GM18909 (cell line): ENCODE measurements around the gene DAB2IP.
"Not testable (repeated sequence)": the region's sequence is repeated elsewhere in the genome, so short reads cannot be mapped to it uniquely, and the experiment has no call there.

Experiments
- ATAC-seq: cut with Tn5 transposase; IDR thresholded peaks from one replicate; pipeline ENCODE4 v1.9.1; 2021; ENCODE audit warnings: mild to moderate bottlenecking; ENCODE audit not compliant: unreplicated experiment, poor library complexity

DAB2IP gene

DNA sequence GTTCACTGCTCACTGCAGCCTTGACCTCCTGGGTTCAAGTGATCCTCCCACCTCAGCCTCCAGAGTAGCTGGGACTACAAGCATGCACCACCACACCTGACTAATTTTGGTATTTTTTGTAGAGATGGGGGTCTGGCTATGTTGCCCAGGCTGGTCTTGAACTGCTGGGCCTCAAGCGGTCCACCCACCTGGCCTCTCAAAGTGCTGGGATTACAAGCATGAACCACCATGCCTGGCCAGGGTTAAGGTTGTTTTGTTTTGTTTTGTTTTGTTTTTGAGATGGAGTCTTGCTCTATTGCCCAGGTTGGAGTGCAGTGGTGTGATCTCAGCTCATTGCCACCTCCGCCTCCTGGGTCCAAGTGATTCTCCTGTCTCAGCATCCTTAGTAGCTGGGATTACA, 28.0 kb upstream of the DAB2IP start:
- not testable (repeated sequence) for ATAC-seq

DNA sequence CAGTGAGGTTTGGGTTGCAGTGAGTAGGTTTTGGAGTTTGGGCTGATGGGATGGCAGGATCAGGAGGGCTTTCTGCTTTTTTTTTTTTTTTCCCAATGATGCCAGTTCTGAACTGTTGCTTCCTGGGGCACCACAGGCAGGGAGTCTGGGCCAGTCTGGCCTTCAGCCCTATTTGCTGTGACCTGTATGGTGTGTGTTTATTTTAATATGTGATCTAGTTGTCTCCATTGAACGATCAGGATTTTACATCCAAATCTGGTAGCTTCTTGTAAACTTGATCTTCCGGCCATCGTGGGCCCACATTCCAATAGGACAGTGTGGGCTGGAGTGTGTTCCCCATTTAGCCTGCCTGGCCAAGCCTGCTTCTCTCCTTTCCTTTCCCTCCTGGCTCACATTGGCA, 25.8 kb upstream of the DAB2IP start:
- no peak for ATAC-seq

DNA sequence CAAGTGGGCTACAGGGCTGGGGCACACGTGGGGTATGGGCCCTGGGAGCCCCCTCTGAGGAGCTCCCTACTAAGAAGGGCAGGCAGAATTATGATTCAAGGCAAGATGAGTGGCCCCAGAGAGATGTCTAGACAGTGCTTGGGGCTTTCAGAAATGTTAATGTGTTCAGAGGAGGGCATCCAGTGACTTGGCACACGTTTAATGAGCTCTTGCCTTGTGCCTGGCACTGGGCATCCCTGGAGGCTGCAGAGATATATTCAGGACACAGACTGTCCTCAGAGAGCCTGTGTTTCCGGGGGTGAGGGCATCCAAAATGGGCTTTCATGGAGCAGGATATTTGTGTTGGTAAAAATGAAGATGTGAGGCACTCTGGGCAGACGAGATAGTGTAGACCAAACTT, 25.4 kb upstream of the DAB2IP start:
- ATAC-seq = no peak

DNA sequence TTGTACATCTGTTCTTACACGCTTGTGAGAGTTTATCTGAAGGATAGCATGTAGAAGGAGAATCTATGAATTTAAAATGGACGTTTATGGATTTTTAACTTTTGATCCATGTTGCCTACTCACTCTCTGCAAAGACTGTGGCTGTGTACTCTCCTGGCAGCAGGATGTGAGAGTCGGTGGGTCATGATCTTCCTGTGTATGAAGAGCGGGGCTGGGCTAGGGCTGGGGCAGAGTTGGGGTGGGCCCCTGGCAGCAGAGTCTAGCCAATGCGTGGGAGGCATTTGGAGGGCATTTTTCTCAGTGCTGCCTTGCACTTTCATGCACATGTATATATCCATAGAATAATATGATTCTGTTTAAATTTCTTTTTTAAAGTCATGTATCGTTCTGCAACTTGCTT, 24.0 kb upstream of the DAB2IP start:
- ATAC-seq = no peak

DNA sequence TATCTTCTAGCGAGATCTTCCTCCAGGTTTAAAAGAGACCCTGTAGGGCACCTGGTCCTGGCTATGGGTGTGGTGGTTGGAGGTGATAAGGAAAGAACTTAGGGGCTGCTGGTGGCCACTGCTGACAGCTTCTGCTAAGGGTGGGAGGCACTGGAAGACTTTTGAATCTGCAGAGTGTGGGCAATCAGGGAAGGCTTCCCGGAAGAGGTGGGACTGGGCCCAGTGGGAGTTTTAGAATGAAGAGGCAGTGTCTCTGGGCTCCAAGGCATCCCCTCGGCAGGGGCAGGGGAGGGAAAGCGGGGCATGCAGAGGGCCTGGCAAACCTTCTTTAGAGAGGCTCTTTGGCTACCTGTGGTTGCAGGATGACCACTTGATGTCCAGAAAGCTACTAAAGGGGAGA, 23.0 kb upstream of the DAB2IP start:
- ATAC-seq = no peak

DNA sequence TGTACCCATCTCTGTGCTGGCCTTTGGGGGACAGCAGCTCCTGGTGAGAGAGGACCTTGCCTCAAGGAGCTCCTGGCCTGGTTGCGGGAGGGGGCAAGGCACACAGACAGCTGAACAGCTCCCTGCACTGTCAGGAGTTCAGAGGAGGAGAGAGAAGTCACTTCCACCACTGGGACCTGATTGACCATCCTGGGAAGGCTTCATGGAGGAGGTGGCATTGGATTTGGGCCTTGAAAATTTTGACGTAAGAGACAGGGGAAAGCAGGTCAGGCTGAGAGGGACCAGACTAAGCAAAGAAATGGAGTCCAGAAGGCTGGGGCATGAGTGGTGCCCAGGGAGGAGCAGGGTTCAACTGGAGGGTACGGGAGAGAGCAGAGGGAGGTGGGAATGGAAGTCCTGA, 20.3 kb upstream of the DAB2IP start:
- no peak for ATAC-seq

DNA sequence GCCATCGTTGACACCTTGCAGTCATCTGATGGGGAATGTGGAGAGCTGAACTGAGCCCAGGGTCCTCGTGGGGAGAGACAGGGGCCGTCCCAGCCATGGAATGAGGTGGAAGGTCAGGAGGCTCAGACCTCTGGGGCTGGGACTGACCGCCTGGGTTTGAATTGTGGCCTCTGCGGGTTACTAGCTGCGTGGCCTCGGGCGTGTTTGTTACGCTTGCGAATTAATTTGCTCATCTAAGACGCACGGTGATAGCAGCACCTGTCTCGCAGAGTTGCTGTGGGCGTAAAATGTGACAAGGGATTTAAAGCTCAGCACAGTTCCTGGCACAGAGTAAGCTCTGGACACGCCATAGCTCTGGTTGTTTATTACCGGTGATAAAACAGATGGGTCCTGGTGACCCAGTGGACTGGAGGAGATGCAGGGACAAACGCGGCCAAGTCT, 19.4 kb upstream of the DAB2IP start:
- no peak for ATAC-seq

DNA sequence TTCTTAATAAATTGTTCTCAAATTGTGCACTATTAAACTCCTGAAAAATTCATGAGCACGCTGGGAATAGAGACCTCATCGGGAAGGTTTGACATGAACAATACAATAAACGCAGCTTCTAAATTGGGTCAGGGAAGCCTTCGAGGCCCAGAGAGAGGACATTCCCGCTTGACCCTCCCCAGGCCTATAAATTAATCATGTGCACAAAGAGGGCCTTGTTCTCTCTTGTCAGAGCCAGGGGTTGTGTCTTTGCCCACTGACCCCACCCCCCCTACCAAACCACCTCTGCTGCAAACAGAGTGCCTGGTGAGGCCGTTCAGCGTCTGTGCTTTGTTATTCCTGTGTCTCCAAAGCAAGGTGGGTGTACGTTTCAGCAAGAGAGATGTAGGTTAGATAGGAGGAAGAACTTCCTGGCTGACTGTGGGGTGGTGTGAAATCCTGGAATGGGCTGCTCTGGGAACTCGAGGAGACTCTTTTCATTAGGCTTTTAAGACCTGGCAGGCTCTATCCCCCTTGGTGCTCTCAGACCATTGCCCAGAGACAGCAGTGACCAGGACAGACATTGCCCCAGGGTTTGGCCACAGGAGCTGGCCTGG, 18.2 kb upstream of the DAB2IP start:
- no peak for ATAC-seq

DNA sequence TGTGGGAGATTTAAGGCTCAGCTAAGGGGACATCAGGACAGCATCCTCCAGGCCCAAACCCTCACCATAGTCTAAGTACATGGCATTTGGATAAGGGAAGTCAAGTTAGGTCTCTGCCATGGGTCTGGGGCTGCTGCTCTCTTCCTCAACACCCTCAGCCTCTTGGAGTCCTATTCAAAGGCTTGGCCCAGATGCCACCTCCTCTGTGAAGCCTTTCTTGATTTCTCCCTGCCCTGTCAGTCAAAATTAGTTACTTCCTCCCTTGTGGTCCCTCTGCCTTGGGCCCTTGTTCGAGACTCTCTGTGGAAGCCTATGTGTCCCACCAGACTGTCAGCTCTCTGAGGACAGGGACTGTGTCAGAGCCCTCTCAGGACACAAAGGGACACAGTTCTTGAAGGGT, 17.7 kb upstream of the DAB2IP start:
- no peak for ATAC-seq

DNA sequence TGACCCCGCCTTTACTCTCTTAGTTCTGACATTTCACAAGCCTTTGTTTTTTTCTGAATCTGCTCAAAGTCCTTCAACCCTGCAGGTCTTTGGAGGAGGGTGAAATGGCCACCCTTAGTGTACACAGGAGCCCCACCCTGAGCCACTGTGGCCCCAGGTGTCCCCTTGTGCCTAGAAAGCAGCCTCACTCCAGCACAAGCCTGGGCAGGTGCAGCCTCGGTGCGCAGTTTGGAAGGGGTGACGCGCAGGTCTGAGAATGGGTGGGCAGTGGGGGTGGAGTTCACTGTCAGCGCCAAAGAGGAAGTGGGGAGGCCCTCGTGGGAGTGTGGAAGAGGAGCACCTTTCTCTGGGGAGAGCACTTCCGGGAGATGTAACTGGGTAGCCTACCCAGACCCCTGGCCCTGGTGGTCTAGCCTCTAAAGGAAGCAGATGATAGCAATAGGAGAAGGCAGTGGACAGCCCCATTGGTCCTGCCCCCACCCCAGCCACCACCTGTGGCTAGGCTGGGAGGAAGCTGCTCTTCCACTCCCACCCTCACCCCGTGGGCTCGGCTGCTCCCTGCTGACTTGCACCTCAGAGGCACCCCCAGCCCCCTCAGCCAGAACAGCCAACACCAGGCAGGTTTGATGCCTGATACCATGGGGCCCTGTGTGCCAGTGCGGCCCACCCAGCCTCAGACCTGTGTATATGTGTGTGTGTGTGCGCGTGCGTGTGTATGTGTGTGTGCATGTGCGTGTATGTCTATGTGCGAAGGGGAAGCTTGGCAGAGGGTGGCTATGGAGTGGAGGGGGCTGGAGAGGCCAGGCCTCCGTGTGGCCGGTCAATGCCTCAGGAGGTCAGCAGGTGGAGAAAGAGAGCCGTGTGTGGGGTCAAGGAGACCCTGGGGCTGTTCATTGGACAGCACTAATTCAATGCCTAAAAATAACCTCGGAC, 16.8 kb upstream of the DAB2IP start:
- ATAC-seq = no peak

DNA sequence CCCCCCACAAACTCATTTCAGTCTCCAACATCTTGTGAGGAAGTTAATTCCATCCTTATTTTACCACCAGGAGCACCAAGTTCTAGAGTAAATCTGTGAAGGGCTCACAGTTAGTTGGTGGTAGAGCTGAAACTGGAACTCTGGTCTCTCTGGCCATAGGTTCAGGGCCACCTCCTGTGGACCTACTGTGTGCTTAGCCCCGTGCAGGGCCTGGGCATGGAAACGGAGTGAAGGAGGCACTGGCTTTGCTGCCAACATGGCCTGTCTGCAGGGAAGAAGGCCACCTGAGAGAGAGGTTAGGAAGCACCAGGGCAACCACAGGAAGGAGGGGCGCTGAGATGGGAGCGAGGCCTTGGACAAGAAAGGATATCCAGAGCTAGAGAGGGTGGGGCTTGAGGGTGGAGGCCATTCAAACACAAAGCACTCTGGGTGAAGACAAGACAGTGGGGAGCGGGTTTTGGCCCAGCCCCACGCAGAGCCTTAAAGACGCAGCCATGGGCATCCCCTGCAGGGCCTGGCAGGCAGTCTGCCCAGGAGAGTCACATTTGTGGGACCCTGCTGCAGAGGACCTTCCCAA, 16.0 kb upstream of the DAB2IP start:
- no peak for ATAC-seq

DNA sequence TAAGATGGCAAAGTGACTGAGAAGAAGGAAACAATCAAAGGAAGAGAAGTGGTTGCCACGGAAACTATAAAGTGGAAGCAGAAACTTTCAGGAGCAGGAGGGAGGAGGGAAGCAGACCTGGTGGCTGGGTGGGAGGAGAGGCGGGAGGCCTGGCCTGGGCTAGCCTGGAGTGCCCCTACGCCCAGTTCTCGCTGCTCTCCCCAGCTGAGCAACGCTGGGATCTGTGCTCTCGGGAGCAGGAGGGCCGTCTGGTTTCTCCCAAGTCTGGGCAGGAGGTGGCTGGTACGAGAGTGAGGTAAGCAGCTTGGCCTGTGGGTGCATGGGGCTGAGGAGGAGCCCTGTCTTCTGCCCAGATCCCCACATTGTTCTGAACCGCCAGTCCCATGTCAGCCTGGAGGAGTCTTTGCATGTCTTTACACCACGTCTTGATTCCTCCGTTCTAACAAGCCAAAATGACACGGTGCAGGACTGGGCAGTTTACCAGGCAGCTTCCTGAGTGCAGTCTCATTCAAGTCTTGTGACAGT, 15.0 kb upstream of the DAB2IP start:
- no peak for ATAC-seq

DNA sequence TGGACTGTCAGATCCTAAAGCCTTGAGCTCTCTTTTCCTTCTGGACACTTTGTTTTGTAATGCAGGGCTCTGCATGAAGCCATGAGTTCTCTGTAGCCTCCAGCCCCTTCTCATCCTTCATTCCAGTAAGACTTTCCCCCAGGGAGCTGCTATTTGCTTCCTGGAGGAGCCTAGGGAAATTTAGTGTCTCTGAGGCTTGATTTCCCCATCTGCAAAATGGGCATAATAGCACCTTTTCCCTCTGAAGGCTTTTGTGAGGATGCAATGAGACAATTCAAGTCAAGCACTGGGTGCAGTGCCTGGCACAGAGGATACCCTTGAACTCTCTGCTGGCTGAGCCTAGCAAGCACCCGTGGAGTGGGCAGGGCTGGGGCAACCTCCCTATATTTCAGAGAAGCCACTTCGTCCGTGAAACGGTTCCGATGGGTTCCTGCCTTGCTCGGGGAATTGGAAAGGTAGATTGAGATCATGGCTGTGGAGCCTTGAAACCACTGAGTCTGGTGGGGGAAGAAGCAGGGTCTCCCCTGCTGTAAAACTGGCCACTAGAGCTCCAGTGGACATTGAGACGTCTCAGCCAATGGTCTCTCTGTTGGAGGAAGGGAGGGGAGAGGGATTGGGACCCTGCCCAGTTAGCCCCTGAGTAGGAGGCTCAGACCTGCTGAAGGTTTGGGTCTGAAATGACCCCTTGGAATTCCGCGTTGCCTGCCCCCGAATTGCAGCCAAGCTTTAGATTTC, 14.3 kb upstream of the DAB2IP start:
- ATAC-seq = no peak

DNA sequence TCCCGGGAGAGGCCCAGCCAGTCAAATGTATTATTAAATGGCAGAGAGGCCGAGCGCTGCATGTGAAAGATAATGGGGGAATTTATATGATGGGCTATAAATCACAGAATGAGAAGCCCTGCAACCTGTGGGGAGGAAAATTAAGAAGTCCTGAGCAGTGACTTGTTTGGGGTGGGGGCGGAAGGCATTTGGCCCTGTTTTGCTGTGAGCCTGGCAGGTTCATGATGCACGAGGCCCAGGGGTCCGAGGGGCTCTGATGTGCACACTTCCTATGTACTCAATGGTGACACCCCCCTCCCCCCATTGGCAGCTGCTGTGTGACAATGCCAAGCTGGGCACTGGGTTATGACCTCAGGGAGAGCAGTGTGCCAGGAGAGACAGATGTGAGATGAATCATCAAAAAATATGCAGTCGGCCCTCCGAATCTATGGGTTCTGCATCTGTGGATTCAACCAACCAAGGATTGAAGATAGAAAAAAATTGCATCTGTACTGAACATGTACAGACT, 13.7 kb upstream of the DAB2IP start:
- no peak for ATAC-seq

DNA sequence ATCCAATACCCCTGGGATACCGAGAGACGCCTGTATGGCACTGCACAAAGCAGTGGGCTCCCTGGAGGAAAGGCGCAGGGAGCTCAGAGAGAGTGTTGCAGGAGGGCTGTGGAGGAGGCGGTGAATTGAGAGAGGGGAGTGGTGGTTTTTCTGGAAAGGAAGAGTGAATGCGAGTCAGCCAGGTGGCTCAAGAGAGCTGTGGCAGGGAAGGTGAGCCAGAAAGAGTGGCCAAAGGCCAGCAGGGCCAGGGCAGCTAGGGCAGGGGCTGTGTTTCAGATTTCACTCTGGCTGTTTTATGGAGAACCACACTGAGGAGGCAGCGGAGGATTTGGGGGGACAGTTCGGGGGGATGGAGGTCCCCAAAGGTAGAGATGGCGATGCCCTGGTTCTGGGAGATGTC, 13.0 kb upstream of the DAB2IP start:
- ATAC-seq = no peak

DNA sequence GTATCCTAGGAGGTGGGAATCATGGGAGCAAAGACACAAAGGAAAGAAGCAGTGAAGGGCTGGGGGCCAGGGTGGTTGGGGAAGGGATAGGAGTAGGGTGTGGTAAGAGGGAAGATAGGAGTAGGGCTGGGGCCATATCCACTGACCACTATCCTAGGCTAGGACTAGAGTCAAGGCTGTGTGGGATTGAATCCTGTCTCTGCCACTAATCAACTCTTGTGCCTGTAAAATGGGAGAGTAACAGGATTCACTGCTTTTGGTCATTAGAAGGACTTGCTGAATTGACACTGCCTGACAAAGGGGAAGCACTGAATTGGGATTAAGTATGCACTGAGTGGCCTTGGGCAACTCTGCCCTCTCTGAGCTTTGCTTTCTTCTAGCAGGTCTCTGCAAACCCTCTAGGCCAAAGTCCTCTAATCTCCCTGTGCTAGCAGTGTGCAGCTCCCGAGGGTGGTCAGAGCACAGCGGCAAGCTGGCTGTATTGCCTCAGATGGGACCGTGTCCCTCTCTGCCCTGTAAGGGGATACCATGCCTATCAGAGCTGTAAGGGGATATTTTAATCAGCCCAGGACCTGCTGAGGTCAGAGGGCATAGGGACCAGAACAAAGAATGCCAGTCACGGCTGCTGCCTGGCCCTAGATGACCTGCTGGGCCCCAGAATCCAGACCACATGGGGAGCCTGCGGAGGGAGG, 12.4 kb upstream of the DAB2IP start:
- no peak for ATAC-seq

DNA sequence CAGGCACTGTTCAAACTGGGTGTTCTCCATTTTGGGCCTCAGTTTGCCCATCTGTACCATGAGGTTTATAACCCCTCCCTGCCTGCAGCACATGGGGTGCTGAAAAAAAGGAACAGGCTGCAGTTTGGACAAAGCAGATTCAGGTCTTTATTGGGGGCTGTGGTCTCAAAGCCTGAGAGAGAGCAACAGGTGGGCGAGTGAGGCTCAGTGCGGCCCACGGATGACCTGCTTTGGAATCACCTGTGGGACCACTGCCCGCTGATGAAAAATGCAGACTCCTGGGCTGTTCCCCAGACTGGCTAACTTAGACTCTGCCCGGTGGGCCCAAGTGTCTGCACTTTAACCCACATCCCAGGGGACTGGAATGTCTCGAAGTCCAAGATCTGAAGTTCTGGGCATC, 11.8 kb upstream of the DAB2IP start:
- no peak for ATAC-seq

DNA sequence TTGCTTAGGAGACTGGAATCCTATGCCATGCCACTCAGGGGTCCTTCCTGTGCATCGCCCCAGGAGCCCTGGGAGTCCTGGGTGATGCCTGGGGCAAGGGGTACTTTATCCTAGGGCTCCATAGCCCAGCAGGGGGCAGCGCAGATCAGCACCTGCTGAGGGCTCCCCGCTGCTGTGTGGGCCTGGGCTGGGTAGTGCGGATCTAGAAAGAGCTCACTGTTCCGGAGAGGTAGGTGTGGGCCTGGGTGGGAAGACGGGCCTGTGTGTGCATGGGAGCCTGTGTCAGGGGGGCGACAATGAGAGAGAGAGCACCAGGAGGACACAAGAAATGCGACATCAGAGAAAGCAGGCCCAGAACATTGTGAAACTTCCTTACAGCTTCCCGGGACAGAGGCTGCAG, 11.4 kb upstream of the DAB2IP start:
- ATAC-seq = no peak

DNA sequence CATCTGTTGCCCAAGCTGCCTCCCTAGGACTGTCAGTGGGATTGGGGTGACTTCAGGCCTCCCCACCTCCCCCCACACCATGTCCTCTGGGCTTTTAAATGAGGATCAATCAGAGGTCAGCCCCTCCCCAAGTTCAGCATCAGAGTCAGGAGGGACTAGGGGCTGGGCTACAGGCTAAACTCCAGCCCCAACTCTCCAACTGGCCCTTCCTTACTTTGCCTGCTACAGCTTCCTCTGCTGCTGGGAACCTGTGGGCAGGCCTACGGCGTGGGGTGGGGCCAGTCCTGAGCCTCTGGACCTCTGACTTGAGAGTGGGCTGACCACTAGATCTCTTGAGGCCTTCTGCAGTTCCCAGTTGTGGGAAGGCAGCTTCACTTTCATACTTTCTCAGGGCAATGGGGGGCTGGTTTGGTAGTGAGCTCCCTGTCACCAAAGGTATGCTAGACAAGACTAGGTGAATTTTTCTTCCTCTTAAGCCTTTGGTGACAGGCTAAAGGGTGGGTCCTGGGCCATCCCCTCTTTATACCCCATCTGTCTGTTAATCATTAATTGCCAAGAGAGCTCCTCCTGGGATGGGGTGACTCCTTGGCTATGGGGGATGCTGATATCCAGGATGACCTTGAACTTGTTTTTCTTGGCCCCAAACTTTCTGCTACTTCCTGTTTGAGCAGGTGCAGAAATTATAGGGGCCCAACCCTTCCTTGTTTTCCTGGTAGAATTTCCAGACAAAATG, 10.8 kb upstream of the DAB2IP start:
- no peak for ATAC-seq
